Karpas-422 (cell line): Measurements from ENCODE around the gene PGAP1. TPM values are rescaled to one million over a fixed set of nuclear protein-coding genes. Genes with fewer than 3 reads are reported as not detected.

Experiments used
- DNase-seq: peaks from one replicate; pipeline ENCODE4 v3.0.0-alpha.2; 2015
- H2AFZ ChIP-seq: fragments of 200-600 bp; sonication (generic); 2 replicates; pipeline ENCODE4 v1.6.1; 2014; ENCODE audit warnings: antibody characterized with exemption, low read length, mixed read lengths
- H3K27ac ChIP-seq: fragments of 200-600 bp; sonication (generic); 2 replicates; pipeline ENCODE4 v1.5.1; 2014; ENCODE audit warnings: mild to moderate bottlenecking, low read length, moderate library complexity
- H3K27me3 ChIP-seq: fragments of 200-600 bp; sonication (generic); 2 replicates; pipeline ENCODE4 v1.6.1; 2014; ENCODE audit warnings: low read length, mixed read lengths
- H3K36me3 ChIP-seq: fragments of 200-600 bp; sonication (generic); 2 replicates; pipeline ENCODE4 v1.6.1; 2014; ENCODE audit warnings: low read length, mixed read lengths; ENCODE audit not compliant: insufficient read depth
- H3K4me1 ChIP-seq: fragments of 200-600 bp; sonication (generic); 2 replicates; pipeline ENCODE4 v1.6.1; 2014; ENCODE audit warnings: mild to moderate bottlenecking, low read length, mixed read lengths
- H3K4me2 ChIP-seq: fragments of 200-600 bp; sonication (generic); 2 replicates; pipeline ENCODE4 v1.6.1; 2014; ENCODE audit warnings: low read length, low read depth, mild to moderate bottlenecking; ENCODE audit not compliant: poor library complexity, severe bottlenecking
- H3K4me3 ChIP-seq: fragments of 200-600 bp; sonication (generic); 2 replicates; pipeline ENCODE4 v1.5.1; 2014; ENCODE audit warnings: mild to moderate bottlenecking, antibody characterized with exemption, low read length, mixed read lengths
- H3K79me2 ChIP-seq: fragments of 200-600 bp; sonication (generic); 2 replicates; pipeline ENCODE4 v1.6.1; 2014; ENCODE audit warnings: mild to moderate bottlenecking, low read length, mixed read lengths
- H3K9ac ChIP-seq: fragments of 200-600 bp; sonication (generic); 2 replicates; pipeline ENCODE4 v1.6.0; 2014; ENCODE audit warnings: low read length
- H3K9me2 ChIP-seq: fragments of 200-600 bp; sonication (generic), shearing (Covaris generic); replicated peaks from 2 replicates; pipeline ENCODE4 v1.6.0; 2014; ENCODE audit warnings: mild to moderate bottlenecking, low read length, moderate library complexity; ENCODE audit not compliant: insufficient read depth
- H3K9me3 ChIP-seq: fragments of 300-700, 200-600 bp; sonication (generic); 2 replicates; pipeline ENCODE4 v1.6.1; 2014; ENCODE audit warnings: low read length, mixed read lengths
- H4K20me1 ChIP-seq: fragments of 200-600 bp; sonication (generic); 2 replicates; pipeline ENCODE4 v1.6.1; 2014; ENCODE audit warnings: mild to moderate bottlenecking, antibody characterized with exemption, low read length, low read depth; ENCODE audit not compliant: insufficient read depth
- total RNA-seq: library from RNA; depleted of rRNA; stranded (reverse); fragments of >200 nt; shearing (Covaris generic); gene quantifications from 2 replicates; pipeline ENCODE4 v1.2.3, GENCODE V29; 2014; ENCODE audit warnings: low replicate concordance

Gene PGAP1
- total RNA-seq, 1 experiment from 2014 or later = 22.4 TPM

DNA sequence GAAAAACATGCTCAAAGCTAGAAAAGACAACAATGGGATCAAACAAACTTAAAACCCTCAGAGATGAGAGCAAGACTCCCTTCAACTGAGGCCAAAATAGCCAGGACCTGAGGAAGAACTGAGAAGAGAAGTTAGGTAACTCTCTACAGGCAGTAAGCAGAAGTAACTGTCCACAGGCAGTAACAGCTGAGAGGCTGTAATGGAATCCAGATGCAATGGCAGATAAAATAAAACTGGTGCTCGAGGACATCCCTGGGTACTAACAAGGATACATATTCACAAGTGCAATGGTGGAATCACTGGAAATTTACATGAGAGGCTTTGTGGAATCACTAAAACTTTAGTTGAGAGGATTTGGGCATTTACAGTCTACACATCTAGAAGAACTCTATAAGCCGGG is 86.9 kb downstream of the PGAP1 start:
- DNase-seq = no peak

DNA sequence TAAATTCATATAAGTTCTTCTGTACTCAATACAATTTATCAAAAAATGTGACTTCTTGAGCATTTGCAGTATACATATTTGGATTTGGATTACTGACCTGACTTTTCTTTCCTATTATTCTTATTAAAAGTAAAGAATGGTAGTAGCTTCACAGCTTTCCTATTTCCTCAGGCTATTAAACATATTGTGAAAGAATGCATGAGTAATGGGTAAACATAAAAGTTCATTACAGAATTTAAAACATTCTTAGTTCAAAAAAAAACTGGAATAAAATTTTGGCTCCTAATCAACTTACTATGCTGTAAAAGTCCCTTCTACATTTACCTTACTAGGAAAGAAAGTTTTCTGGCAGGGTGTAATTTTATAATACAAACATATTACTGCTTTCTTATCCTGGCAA is 90.1 kb downstream of the PGAP1 start:
- no peak overlapping the region for H3K9ac ChIP-seq
- no peaks in the 10 kb centered on the region for H4K20me1 ChIP-seq
- no peaks in the 10 kb centered on the region for H3K27me3 ChIP-seq
- no peaks in the 10 kb centered on the region for H3K4me1 ChIP-seq
- peaks cover 30% of the 10 kb centered on the region; the same call in 1 of the 2 replicates for H3K36me3 ChIP-seq
- DNase-seq = no peak
- no peak overlapping the region for H3K27ac ChIP-seq
- H3K9me3 ChIP-seq = no peaks in the 10 kb centered on the region
- no peaks in the 10 kb centered on the region for H3K9me2 ChIP-seq
- no peaks in the 10 kb centered on the region for H3K79me2 ChIP-seq
- no peak overlapping the region for H3K4me2 ChIP-seq
- no peak overlapping the region for H2AFZ ChIP-seq
- no peak overlapping the region for H3K4me3 ChIP-seq

More for the DNA sequence above, 86.9 kb downstream of the PGAP1 start:
- Histone ChIP-seq H3K27me3 (no peaks in the 10 kb centered on the region), H4K20me1 (no peaks in the 10 kb centered on the region), H3K4me1 (no peaks in the 10 kb centered on the region), H3K79me2 (no peaks in the 10 kb centered on the region), H3K36me3 (peaks cover 44% of the 10 kb centered on the region), H3K27ac (no peak overlapping the region), H3K4me2 (no peak overlapping the region), H3K4me3 (no peak overlapping the region), H3K9me2 (no peaks in the 10 kb centered on the region), H3K9me3 (no peaks in the 10 kb centered on the region), H2AFZ (no peak overlapping the region), H3K9ac (no peak overlapping the region)

- Histone ChIP-seq H3K4me3 (no peak overlapping the region), H3K27ac (no peak overlapping the region), H3K4me2 (no peak overlapping the region), H3K9ac (no peak overlapping the region), H3K9me3 (no peaks in the 10 kb centered on the region), H3K27me3 (no peaks in the 10 kb centered on the region), H2AFZ (no peak overlapping the region), H3K79me2 (no peaks in the 10 kb centered on the region), H3K9me2 (no peaks in the 10 kb centered on the region), H4K20me1 (no peaks in the 10 kb centered on the region), H3K4me1 (no peaks in the 10 kb centered on the region), H3K36me3 (peaks cover 5% of the 10 kb centered on the region; the same call in 1 of the 2 replicates)
- DNase-seq = no peak
Measured at GRCh38 chr2:196830701-196831100, 95.8 kb downstream of the PGAP1 start.

DNA sequence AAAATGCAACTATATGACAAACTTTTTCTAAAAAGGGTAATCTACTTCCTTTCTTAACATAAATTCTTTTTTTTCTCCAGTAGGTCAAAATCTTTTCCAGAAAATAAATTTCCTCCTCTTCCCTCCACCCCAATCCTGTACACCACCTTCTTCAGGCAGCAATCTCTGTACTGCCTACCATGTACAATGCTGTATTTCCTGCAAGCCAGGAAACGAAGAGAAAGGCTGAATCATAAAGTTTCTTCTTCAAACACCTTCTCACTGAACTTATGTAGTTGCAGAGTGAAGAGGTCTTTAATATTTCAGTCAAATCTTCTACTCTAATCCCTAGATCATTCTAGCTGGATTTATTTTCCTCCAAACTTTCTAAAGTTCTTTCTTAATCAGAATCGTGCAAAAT is 99.2 kb downstream of the PGAP1 start:
- no peak for DNase-seq
- no peaks in the 10 kb centered on the region for H3K36me3 ChIP-seq
- H3K4me3 ChIP-seq = no peak overlapping the region
- H2AFZ ChIP-seq = no peak overlapping the region
- H3K9ac ChIP-seq = no peak overlapping the region
- H3K27me3 ChIP-seq = no peaks in the 10 kb centered on the region
- no peaks in the 10 kb centered on the region for H3K9me2 ChIP-seq
- no peaks in the 10 kb centered on the region for H4K20me1 ChIP-seq
- H3K9me3 ChIP-seq = no peaks in the 10 kb centered on the region
- no peaks in the 10 kb centered on the region for H3K4me1 ChIP-seq
- no peak overlapping the region for H3K27ac ChIP-seq
- H3K4me2 ChIP-seq = no peak overlapping the region
- H3K79me2 ChIP-seq = no peaks in the 10 kb centered on the region

GRCh38 chr2:196823750-196824522 is 102.6 kb downstream of the PGAP1 start:
- no peaks in the 10 kb centered on the region for H3K79me2 ChIP-seq
- no peaks in the 10 kb centered on the region for H4K20me1 ChIP-seq
- no peaks in the 10 kb centered on the region for H3K4me1 ChIP-seq
- no peaks in the 10 kb centered on the region for H3K9me2 ChIP-seq
- H2AFZ ChIP-seq = no peak overlapping the region
- H3K4me3 ChIP-seq = no peak overlapping the region
- H3K27ac ChIP-seq = no peak overlapping the region
- no peak overlapping the region for H3K4me2 ChIP-seq
- no peaks in the 10 kb centered on the region for H3K36me3 ChIP-seq
- no peak for DNase-seq
- no peaks in the 10 kb centered on the region for H3K27me3 ChIP-seq
- no peaks in the 10 kb centered on the region for H3K9me3 ChIP-seq
- no peak overlapping the region for H3K9ac ChIP-seq

- no peaks in the 10 kb centered on the region for H3K9me3 ChIP-seq
- H3K79me2 ChIP-seq = no peaks in the 10 kb centered on the region
- H3K4me1 ChIP-seq = no peaks in the 10 kb centered on the region
- H3K9ac ChIP-seq = no peak overlapping the region
- no peaks in the 10 kb centered on the region for H3K27me3 ChIP-seq
- no peak overlapping the region for H2AFZ ChIP-seq
- H3K36me3 ChIP-seq = no peaks in the 10 kb centered on the region
- DNase-seq = no peak
- H3K9me2 ChIP-seq = no peaks in the 10 kb centered on the region
- H4K20me1 ChIP-seq = no peaks in the 10 kb centered on the region
- no peak overlapping the region for H3K4me3 ChIP-seq
- H3K27ac ChIP-seq = no peak overlapping the region
- no peak overlapping the region for H3K4me2 ChIP-seq
Measured at GRCh38 chr2:196821195-196821594, 105.3 kb downstream of the PGAP1 start.

DNA sequence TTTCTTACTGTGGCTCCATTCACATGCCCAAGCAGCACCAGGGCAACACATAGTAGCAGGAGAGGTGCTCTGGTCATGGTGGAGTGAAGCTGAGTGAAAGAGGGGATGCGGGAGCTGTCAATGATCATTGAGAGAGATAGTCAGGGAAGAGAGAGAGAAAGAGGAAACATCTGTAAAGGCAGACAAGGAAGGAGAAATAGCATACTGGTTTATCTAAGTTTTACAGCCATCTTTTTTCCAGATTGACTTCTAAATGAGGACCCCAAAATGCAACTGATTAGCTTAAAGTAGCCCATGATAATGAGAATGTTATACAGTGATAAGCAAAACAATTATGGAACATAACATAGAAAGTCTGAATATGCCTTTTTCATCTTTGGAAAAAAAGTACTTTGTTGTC is 117.2 kb downstream of the PGAP1 start, which contains the start of gene C2orf66:
TSS of gene C2orf66 (minus strand) at position 96 of the 400 bp plus-strand sequence. CDS start at position 77, 19 bp downstream.
- Histone ChIP-seq H3K9ac (no peak within 1 kb of the TSS), H3K4me1 (no peaks in the 10 kb centered on the region), H2AFZ (no peak within 1 kb of the TSS), H3K4me3 (no peak within 1 kb of the TSS), H4K20me1 (no peaks in the 10 kb centered on the region), H3K27me3 (no peaks in the 10 kb centered on the region), H3K27ac (no peak within 1 kb of the TSS), H3K9me2 (no peaks in the 10 kb centered on the region), H3K9me3 (no peaks in the 10 kb centered on the region), H3K4me2 (no peak within 1 kb of the TSS), H3K36me3 (no peaks in the 10 kb centered on the region), H3K79me2 (no peaks in the 10 kb centered on the region)
- DNase-seq = no peak

DNA sequence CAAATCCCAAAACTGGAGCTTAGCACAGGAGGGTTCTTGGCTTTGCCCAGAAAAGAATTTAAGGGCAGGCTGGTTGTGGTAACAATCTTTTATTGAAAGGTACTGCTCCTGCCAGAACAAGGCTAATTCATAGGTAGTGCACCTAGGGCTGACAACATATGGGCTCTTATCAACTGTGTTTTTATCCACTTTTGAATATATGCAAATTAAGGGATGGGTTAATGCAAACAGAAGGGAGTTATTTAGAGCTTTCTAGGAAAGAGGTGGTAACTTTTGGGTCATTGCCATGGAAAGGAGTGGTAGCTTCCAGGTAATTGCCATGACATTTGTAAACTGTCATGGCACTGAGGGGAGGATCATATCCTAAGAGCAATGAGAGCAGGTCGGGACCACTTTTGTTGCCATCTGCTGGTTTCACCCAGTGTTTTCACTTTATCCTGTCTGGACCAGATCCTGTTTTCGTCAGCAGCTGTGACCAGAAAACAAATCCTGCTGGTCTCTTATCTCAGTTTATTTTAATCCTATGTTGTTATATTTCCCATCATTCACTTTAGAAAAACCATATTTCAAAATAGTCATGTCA is 118.3 kb downstream of the PGAP1 start:
- no peak for DNase-seq
- no peaks in the 10 kb centered on the region for H4K20me1 ChIP-seq
- no peaks in the 10 kb centered on the region for H3K27me3 ChIP-seq
- H3K27ac ChIP-seq = no peak overlapping the region
- H3K9me2 ChIP-seq = no peaks in the 10 kb centered on the region
- H3K9me3 ChIP-seq = no peaks in the 10 kb centered on the region
- no peaks in the 10 kb centered on the region for H3K36me3 ChIP-seq
- H2AFZ ChIP-seq = no peak overlapping the region
- H3K4me2 ChIP-seq = no peak overlapping the region
- H3K4me1 ChIP-seq = no peaks in the 10 kb centered on the region
- H3K4me3 ChIP-seq = no peak overlapping the region
- no peak overlapping the region for H3K9ac ChIP-seq
- no peaks in the 10 kb centered on the region for H3K79me2 ChIP-seq
